Testis (tissue), 2 donors: Measurements from ENCODE around the gene WWC1.

ENCODE experiments used
- POLR2A ChIP-seq: fragments of 450-650 bp; IDR thresholded peaks from one replicate; pipeline ENCODE4 v1.6.1; 2017; ENCODE audit warnings: antibody characterized with exemption, mild to moderate bottlenecking, moderate library complexity
- TF ChIP-seq, protein P1 (sequence below), 3 experiments: fragments of 450-650 bp in 2 of 3; fragments of 200-600 bp in 1 of 3; sonication (generic) in 1 of 3; IDR thresholded peaks; one replicate each; pipeline ENCODE4 v1.5.1; 2016 to 2019; ENCODE audit warnings: antibody characterized with exemption in 3 of 3, mild to moderate bottlenecking in 2 of 3, moderate library complexity in 1 of 3

DNA sequence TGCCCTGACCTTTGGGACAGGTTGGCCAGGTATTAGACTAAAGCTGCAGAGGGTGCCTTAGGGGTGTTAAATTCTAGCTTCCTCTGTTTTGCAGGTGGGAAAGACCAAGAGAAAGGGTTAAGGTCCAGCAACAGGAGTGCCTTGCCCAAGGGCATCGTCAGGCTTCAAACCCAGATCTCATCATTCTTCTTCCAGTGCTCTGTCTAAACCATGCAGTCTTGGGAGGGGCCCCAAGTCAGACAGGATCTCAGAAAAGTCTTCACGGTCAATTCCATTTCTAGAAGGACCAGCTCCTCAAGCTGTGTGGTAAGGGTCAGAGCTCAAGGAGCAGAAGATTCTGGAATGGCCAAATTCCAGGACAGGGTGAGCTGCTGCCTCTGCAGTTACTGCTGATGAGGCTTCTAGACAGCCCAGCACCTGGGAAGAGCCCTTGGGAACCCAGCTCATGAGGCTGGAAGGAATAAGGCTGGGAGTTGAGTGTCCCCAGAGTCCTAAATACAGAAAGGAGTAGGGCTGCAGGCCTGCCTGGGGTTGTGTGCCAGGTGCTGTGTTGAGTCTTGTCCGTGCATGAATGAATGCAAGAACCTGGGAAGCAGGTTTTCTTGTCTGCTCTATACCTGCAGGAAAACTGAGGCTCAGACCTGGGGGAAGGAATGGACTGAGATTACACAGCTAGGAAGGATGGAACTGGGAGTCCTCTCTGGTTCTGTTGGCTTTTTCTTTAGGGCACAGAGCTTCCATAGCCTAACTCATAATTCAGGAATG is 69.3 kb downstream of the WWC1 start:
- TF ChIP-seq, protein P1, sequence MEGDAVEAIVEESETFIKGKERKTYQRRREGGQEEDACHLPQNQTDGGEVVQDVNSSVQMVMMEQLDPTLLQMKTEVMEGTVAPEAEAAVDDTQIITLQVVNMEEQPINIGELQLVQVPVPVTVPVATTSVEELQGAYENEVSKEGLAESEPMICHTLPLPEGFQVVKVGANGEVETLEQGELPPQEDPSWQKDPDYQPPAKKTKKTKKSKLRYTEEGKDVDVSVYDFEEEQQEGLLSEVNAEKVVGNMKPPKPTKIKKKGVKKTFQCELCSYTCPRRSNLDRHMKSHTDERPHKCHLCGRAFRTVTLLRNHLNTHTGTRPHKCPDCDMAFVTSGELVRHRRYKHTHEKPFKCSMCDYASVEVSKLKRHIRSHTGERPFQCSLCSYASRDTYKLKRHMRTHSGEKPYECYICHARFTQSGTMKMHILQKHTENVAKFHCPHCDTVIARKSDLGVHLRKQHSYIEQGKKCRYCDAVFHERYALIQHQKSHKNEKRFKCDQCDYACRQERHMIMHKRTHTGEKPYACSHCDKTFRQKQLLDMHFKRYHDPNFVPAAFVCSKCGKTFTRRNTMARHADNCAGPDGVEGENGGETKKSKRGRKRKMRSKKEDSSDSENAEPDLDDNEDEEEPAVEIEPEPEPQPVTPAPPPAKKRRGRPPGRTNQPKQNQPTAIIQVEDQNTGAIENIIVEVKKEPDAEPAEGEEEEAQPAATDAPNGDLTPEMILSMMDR (IDR thresholded peaks at IDR 0.05): no peak
- no peak for TF ChIP-seq POLR2A
